NCI-H2171 (cell line): ENCODE measurements around the gene PSTK.

Experiments
- DNase-seq: peaks from one replicate; lab custom pipeline; 2025; lab: John Stamatoyannopoulos, UW

The PSTK gene, protein sequence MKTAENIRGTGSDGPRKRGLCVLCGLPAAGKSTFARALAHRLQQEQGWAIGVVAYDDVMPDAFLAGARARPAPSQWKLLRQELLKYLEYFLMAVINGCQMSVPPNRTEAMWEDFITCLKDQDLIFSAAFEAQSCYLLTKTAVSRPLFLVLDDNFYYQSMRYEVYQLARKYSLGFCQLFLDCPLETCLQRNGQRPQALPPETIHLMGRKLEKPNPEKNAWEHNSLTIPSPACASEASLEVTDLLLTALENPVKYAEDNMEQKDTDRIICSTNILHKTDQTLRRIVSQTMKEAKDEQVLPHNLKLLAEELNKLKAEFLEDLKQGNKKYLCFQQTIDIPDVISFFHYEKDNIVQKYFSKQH

DNA sequence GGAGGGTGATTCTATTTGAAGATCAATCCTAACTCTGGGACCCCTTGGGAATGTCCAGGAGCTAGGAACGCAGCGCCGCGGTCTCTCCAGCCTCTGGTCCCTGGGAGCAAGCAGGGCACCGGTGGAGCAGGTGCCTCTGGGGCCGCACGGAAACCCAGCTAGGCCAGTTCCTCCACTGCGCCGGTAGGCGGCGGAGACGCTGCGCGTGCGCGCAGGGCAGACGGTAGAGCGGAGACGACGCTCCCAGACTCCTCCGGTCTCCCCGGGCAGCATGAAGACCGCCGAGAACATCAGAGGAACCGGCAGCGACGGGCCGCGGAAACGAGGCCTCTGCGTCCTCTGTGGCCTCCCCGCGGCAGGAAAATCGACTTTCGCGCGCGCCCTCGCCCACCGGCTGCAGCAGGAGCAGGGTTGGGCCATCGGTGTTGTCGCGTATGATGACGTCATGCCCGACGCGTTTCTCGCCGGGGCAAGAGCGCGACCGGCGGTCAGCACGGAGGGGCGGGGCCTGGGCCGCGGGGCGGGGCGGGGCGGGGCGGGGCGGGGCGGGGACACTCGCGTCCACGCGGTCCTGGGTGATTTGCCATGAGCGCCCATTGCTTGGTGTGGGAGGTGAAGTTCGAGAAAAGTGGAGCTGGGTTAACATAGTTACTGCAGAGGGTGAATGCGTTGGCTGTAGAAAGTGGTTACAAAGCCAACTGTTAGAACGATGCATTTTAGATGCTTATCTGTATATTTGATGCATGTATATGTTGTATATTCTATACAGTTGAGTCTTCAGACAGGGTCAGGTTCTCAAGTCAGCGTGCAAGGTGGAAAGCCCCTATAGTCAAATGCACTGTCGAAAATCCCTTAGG, at the start of gene PSTK:
PSTK (plus strand) TSS at position 193 of the 857 bp plus-strand sequence; CDS start at position 272, 79 bp downstream.
- peak; percentile 67 for DNase-seq

DNA sequence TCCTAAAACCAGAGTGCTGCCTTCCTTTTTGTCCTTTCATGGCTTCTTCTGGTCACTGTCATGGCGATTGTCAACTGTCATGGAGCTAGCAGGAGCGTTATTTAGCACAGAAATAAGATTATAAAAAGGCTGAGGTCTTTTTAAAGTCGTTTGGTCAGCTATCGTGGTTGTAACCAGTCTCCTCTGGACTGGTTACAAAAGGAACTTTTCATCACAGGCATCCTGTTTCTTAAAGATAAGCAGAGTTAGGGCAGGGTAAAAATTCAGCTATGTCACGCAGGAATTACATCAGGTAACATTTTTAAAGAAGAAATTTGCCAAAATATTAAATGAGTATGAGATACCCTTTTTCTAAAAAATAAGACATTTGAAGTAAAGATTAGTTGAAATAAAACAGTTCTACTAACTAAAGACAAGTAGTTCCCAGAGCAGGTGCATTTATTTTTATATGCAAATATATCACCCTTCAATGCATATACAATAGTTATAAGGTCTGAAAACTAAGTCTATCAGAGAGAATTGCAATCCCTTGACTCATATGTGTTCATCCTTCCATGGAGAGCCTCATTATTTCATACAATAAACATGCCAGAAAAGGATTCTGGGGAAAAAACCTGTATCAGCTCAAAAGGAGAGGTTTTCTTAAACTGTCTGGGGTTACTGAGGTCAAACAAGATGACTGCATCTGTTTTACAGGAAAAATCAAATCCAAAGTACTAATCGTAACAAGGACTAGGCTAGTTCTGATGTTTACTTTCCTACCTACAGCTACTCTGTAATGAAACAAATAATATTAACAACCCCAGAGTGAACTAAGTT, 48.9 kb upstream of the PSTK start:
- DNase-seq, result no peak

DNA sequence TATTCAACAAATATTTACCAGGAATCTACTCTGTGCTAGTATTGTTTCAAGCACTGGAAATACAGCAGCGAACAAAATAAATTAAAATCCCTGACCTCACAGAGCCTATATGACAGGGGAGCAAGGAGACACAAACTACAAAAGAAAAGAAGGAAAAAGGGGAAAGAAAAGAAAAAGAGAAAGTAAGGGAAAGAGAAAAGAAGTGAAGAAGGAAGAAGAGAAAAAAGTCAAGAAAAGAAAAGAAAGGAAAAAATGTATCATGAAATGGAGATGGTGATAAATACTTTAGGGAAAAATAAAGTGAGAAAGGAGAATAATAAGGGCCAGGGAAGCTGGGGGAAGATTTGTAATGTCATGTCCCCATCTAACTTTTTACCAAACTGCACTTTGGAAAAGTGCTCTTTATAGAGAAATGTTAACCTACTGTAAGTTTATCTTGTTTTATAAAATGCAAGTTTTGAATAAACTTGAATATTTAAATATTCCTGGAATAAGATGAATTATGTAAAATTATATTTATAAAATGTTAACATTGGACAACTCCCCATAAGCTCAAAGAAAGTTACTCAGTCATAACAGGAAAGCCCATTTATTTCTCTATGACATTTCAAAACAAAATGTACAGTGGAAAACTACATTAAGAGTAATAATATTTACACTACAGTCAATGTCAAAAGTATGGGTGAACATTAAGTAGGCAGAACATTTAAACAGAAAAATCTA, 40.9 kb upstream of the PSTK start:
- no peak for DNase-seq

DNA sequence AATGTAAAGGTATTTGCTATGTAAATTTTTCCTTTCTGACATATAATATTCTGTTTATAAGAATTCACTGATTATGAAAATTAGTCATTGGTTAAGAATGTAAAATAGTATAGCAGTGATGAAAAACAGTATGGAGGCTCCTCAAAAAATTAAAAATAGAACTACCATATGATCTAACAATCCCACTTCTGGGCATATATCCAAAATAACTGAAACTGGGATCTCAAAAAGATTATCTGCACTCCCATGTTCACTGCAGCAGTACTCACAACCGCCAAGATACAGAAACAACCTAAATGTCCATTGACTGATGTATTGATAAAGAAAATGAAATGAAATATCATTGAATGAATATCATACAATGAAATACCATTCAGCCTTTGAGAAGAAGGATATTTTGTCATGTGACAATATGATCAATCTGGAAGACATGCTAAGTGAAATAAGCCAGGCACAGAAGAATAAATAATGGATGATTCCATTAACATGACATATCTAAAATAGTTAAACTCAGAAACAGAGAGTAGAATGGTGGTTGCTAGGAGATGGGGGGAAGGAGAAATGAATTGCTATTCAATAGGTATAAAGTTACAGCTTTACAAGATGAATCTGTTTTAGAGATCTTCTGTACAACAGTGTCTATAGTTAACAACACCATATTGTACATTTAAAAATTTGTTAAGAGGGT, 40.2 kb upstream of the PSTK start:
- no peak for DNase-seq

DNA sequence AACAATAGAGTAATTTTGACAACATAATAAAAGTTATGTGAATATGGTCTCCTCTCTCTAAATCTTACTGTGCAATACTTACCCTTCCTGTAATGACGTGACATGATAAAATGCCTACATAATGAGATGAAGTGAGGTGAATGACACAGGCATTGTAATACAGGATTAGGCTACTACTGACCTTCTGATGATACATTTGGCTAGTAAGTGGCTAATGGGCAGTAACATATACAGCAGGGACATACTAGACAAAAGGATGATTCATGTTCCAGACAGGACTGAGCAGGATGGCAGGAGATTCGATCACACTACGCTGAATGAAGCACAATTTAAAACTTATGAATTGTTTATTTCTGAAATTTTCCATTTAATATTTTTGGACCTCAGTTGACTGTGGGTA, 30.9 kb upstream of the PSTK start:
- DNase-seq, result no peak

DNA sequence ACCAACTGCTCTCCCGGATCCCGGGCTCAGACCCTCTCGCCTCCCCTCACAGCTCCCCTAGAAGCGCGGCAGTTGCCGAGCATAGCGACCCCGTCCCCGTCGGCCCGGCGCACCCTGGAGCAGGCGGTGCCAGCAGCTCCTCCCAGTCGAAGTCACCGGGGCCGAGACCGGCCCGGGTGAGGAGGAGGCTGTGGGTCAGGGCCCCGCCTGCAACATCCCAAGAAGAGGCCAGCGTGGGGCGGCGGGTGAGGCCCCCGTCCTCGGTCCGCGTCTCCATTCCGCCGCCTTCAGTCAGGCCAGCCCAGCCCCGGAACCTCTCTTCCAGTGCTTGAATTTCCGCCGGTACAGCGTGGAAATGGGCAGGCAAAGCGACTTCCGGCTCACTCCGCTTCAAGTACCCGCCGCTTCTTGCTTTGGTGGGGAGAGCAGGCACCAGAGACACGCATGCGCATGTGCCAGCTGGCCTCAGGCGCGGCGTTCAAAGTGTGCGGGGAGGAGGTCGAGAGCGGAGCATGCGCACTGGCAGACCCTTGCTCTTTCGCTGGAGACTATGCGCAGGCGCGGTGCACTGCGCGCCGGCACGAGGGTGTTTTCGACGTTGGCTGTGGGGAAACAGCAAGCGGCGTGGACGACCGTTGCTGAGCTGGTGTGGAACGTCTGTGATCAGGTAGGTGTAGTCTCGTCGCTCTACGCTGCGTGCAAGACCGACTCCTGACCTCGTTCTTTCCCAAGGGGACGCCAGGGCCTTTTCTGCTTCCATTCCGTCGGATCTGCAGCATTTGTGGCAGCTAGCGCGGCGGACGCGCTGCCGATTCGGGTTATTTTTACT, 26.1 kb upstream of the PSTK start, which contains the start of gene C10orf88:
C10orf88 (minus strand) TSS at position 326 of the 829 bp plus-strand sequence; CDS start at position 277, 49 bp downstream.
- peak; percentile 82 for DNase-seq

DNA sequence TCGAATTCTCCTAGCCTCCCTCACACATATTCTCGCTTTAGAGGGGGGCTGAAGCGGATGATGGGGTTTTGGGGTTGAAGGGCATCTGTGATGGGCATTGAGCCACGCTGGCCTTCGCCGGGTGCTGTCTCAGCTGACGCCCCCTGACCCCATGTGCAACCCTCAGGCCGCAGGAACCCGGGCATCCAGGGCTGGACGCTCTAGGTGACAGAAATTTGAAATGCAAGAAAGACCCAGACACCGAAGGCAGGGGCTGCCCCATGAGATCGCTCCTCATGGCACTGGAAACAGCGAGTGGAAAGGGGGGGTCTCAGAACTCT, 25.5 kb upstream of the PSTK start:
- DNase-seq, result no peak

DNA sequence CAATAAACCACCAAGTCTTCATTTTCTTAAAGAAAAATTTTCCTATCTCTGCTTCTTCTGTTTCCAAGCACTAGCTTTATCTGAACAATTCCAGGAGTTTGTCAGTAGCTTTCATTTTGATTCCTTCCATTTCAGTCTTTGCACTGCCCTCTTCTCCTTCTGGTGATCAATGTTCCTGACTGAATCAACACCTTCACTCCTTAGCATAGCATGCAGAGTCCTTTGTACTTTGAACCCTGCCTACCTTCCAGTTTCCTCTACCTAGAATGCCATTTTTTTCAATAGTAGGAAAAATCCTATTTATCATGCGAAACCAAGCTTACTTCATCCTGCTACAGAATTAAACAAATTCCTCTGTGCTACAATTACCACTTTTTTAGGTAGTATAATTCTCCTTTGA, 24.3 kb upstream of the PSTK start:
- DNase-seq, result no peak

DNA sequence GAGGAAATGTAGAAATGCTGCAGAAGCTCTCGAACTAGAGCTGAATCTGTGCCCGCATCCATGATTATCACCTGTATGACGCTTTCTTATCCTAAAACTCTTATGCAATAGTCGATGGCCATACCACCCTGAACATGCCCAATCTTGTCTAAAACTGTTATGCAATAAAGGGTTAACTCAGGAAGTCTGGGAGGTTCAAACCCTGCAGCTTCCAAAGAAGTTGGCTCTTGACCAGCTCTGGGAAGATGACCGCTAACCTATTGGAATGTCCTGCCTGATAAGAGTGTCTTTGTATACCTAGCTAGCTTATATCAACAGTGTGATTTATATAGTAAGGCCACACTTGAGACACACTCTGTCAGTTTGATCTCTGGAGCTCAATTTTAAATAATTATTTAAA, 22.7 kb upstream of the PSTK start:
- no peak for DNase-seq

DNA sequence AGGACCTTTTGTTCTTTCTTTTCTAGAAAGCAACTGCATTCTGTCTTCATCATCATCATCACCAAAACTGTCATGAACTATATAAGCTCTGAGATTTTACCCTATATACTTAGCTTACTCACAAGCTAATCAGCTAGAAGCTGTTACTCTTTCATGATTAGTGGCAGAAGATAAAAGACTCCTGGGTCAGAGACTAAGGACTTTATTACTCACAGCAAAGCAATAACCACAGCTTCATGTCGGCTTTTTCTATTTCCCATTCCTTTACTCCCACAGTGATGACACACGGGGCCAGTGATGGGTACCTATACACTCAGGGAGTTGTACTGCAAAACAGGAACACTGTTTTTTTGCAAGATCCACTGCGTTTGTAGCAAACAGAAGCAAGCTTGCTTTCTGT, 17.8 kb upstream of the PSTK start:
- DNase-seq, result no peak

DNA sequence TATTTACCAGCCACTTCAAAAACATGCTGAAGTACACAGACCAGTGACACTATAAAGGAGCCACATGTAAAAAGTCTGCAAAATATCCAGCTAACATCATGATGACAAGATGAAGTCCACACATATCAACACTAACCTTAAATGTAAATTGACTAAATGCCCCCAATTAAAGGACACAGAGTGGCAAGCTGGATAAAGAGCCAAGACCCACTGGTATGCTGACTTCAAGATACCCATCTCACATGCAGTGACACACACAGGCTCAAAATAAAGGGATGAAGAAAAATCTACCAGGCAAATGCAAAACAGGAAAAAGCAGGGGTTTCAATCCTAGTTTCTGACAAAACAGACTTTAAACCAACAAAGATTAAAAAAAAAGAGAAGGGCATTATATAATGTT, 13.3 kb upstream of the PSTK start:
- DNase-seq, result no peak

DNA sequence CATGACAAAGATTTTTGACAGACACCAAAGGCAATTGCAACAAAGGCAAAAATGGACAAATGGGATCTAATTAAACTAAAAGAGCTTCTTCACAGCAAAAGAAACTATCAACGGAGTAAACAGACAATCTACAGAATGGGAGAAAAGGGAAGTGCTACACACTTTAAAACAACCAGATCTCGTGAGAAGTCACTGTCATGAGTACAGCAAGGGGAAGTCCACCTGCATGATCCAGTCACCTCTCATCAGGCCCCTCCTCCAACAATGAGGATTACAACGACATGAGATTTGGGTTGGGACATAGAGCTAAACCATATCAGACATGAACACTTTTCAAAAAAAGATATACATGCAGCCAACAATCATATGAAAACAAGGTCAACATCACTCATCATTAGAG, 11.5 kb upstream of the PSTK start:
- no peak for DNase-seq

DNA sequence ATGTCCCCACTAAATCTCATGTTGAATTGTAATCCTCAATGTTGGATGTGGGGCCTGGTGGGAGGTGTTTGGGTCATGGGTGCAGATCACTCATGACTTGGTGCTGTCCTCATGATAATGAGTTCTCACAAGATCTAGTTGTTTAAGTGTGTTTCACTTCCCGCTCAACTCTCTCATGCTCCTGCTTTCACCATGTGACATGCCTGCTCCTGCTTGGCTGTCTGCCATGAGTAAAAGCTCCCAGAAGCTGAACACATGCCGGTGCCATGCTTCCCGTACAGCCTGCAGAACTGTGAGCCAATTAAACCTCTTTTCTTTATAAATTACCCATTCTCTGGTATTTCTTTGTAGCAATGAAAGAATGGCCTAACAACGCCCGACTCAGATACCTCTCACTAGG, 6.2 kb upstream of the PSTK start:
- DNase-seq, result no peak

DNA sequence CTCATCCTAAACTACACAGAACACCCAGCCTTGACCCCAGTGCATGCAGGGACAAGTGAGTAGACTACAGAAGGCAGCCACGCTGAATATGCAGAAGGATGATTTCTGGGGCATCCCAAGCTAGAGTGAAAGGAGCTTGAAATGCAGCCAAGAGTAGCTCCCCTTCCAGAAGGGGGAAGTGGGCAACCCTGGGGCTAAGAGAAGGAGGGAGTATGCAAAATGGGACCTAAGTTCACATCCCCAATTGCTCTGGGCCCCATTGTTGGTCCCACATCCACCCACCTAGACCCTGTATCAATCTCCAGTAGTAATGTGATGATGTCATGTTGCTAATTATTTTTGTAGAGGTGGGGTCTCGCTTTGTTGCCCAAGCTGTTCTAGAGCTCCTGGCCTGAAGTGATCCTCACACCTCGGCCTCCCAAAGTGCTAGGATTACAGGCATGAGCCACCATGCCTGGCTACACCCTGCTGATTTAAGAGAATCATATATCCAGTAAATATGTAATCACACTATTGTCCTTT, 5.6 kb upstream of the PSTK start:
- no peak for DNase-seq

DNA sequence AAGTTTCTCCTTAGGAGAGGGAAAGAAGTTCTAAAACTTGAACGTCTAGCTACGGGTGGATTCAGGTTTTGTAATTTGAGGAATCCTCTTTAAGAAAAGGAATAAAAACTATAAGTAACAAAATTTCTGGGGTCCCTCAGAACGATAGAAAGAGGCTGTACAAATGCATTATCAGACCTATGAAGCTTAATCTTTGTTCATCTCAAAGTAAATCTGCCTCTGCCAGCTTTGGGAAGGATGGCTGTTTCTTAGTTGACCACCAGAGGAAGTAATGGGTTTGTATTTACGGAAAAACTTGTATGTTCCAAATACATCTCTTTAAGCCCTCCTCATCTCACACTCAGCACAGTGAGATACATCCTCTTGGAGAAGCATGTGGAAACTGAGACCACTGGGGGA, 864 bp downstream of the PSTK start:
- DNase-seq, result no peak

DNA sequence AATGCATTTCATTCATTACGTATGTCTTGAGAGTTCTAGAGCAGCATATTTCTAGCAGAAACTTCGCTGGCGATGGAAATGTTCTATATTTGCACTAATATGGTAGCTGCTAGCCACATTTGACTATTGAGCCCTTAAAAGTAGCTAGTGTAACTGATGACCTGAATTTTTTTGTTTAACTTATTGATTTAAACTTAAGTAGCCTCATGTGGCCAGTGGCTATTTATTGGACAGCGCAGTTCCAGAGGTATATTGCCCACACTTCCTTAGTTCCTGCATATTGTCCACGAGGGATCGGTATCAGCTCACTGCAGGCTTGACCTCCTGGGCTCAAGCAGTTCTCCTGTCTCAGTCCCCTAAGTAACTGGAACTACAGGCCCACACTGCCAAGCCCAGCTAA, 3.7 kb downstream of the PSTK start:
- no peak for DNase-seq

DNA sequence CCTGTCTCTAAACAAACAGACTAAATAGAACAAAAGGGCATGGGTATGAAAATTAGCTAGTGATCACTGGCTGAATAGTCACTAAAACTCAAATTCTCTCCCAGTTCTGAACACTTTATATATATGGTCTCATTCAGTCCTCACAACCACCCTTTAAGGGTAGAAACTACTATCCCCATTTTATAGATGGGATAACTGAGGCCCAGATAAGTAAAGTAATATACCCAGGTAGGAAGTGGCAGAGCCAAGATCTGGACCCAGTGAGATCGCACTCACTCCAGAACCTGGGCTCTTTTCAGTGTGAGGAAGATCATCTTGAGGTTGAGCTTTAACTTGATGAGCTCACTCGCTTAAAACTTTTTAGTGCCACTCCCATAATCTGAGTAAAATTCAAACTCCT, 4.5 kb downstream of the PSTK start:
- no peak for DNase-seq

DNA sequence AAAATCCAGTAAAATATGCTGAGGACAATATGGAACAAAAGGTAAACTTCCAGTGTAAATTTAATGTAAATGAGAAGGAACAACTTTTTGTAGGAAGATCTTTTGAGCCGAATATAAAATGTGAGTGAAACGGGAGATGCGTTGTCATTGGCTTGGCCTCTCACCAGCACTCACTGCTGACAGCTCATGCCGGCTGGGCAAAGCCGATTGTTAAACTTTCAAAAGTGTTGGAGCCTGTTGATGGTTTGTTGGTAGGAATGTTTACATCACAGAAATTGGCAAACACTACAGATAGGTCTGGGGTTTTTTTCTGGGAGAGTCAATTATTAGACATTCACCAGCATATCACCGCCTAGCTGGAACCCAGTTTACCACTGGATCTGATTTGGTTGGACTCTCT, 6.1 kb downstream of the PSTK start:
- no peak for DNase-seq

DNA sequence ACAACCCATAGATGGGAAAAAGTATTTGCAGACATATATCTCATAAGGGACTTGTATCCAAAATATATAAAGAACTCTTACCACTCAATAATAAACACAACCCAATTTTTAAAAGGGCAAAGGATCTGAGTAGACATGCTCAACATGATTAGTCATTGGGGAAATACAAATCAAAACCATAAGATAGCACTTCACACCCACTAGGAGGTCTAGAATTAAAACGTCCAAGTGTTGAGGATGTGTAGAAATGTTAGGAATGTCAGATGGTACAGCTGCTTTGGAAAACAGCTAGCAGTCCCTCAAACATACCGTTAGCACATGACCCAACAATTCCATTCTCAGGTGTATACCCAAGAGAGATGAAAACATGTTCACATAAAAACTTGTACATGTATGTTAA, 8.3 kb downstream of the PSTK start:
- DNase-seq, result no peak

DNA sequence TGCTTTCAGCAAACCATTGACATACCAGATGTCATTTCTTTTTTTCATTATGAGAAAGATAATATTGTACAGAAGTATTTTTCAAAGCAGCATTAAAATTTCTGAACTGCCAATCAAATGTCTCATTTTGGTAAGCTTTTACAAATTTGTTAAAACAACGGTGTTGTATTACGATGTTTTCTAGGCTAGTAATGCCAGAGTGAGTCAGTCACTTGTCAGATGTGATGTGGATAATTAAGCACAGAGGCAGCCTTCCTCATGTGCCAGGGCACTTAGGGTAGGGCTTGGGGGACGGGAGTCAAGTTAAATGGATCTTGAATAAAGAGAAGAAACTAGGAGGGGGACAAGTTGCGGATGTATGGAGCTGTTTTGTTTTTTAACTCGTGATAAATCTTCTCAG, 10.1 kb downstream of the PSTK start:
- no peak for DNase-seq
